Uterus (tissue), 4 donors: ENCODE measurements around the gene RAB19. TPM values are rescaled to one million over a fixed set of nuclear protein-coding genes. Genes with fewer than 3 reads are reported as not detected.

ENCODE experiments used
- DNase-seq, 2 donors: peaks; one replicate each; pipeline ENCODE4 v3.0.0-alpha.2; 2019 to 2020
- H3K27ac ChIP-seq, 2 donors: fragments of 200-600 bp; sonication (generic); 1 replicate in 1 of 2; 2 replicates in 1 of 2; pipeline ENCODE4 v1.5.1; 2016 to 2018
- H3K27me3 ChIP-seq, 2 donors: fragments of 200-600 bp; sonication (generic); one replicate each; pipeline ENCODE4 v1.5.1; 2018 to 2019; ENCODE audit warnings: control low read depth in 1 of 2
- H3K36me3 ChIP-seq, 2 donors: fragments of 200-600 bp; sonication (generic); one replicate each; pipeline ENCODE4 v1.5.1; 2019; ENCODE audit warnings: control low read depth in 1 of 2
- H3K4me1 ChIP-seq, 2 donors: fragments of 200-600 bp; sonication (generic); one replicate each; pipeline ENCODE4 v1.5.1; 2018 to 2019; ENCODE audit warnings: control low read depth in 1 of 2
- H3K4me3 ChIP-seq, 2 donors: fragments of 200-600 bp; sonication (generic); 1 replicate in 1 of 2; 2 replicates in 1 of 2; pipeline ENCODE4 v1.5.1; 2018 to 2019; ENCODE audit warnings: mild to moderate bottlenecking in 1 of 2
- H3K9me3 ChIP-seq, 2 donors: fragments of 200-600 bp; sonication (generic); one replicate each; pipeline ENCODE4 v1.5.1; 2019; ENCODE audit warnings: control low read depth in 1 of 2
- POLR2A ChIP-seq, 2 donors: fragments of 450-650 bp; IDR thresholded peaks; one replicate each; pipeline ENCODE4 v1.6.1; 2016; ENCODE audit warnings: antibody characterized with exemption in 2 of 2, mild to moderate bottlenecking in 1 of 2, moderate library complexity in 1 of 2
- intact Hi-C: fragments of 100-400 bp; cut with DNase I; formaldehyde crosslinking; loops from one replicate; pipeline ENCODE4 v1.15.1; 2023; ENCODE audit warnings: low total_unique reads
- total RNA-seq, 4 donors: library from RNA; depleted of rRNA in 3 of 4; stranded (reverse); fragments of >200 nt in 3 of 4; gene quantifications; one replicate each; pipeline versions ENCODE4 v1.1.0 to v1.2.4, GENCODE V29; 2014 to 2023
- TF ChIP-seq, protein P1 (sequence below), 4 experiments: fragments of 200-600 bp in 2 of 4; fragments of 450-650 bp in 2 of 4; sonication (generic) in 2 of 4; IDR thresholded peaks; one replicate each; pipeline ENCODE4 v1.5.1; 2016 to 2019; ENCODE audit warnings: antibody characterized with exemption in 4 of 4, mild to moderate bottlenecking in 2 of 4, moderate library complexity in 1 of 4
- donor health status: DM: yes; HTN: yes; CAD: no.

RAB19 gene
- total RNA-seq, 4 donors from 2014 or later = not detected

DNA sequence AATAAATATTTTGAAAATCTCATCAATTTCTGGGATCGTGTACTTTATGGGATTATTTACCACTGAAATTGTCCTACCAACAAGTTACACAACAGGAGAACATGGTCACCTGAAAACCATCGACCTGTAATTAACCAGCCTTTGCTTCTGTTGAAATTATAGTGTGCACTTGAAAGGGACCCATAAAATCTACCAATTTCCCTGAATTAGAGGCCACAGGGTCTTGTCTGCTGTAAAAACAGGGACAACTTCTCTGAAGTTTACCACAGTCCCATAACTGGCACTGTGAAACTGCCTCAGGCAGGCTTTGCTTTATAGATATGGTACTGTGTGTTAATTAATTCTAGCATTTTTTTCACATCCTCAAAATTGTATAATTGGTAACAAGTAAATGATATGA, 37.7 kb downstream of the RAB19 start:
- H3K4me1 ChIP-seq = no peaks in the 10 kb centered on the region
- H3K36me3 ChIP-seq = no peaks in the 10 kb centered on the region
- intact Hi-C loops = no loop called here
- H3K4me3 ChIP-seq = no peak overlapping the region
- no peaks in the 10 kb centered on the region for H3K27me3 ChIP-seq
- no peaks in the 10 kb centered on the region for H3K9me3 ChIP-seq
- no peak overlapping the region for H3K27ac ChIP-seq
- TF ChIP-seq POLR2A (IDR thresholded peaks at IDR 0.05) = no peak
- TF ChIP-seq, protein P1, sequence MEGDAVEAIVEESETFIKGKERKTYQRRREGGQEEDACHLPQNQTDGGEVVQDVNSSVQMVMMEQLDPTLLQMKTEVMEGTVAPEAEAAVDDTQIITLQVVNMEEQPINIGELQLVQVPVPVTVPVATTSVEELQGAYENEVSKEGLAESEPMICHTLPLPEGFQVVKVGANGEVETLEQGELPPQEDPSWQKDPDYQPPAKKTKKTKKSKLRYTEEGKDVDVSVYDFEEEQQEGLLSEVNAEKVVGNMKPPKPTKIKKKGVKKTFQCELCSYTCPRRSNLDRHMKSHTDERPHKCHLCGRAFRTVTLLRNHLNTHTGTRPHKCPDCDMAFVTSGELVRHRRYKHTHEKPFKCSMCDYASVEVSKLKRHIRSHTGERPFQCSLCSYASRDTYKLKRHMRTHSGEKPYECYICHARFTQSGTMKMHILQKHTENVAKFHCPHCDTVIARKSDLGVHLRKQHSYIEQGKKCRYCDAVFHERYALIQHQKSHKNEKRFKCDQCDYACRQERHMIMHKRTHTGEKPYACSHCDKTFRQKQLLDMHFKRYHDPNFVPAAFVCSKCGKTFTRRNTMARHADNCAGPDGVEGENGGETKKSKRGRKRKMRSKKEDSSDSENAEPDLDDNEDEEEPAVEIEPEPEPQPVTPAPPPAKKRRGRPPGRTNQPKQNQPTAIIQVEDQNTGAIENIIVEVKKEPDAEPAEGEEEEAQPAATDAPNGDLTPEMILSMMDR (IDR thresholded peaks at IDR 0.05) = no peak
- no peak for DNase-seq

DNA sequence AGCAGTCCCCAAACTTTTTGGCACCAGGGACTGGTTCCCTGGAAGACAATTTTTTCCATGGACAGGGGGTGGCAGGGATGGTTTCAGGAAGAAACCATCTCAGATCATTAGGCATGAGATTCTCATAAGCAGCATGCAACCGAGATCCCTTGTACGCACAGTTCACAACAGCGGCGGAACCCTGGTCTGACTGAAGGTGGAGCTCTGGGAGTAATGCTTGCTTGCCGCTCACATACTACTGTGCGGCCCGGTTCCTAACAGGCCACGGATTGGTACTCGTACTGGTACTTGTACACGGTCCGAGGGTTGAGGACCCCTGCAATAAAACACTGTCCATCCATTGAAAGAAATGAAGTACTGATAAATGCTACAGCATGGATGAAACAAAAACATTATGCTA, 42.6 kb downstream of the RAB19 start:
- Histone ChIP-seq H3K27me3 (no peaks in the 10 kb centered on the region), H3K36me3 (no peaks in the 10 kb centered on the region), H3K4me3 (no peak overlapping the region), H3K4me1 (no peaks in the 10 kb centered on the region), H3K27ac (no peak overlapping the region), H3K9me3 (no peaks in the 10 kb centered on the region)
- intact Hi-C loops = no loop called here
- TF ChIP-seq, protein P1 (IDR thresholded peaks at IDR 0.05) = no peak
- no peak for TF ChIP-seq POLR2A (IDR thresholded peaks at IDR 0.05)
- no peak for DNase-seq

DNA sequence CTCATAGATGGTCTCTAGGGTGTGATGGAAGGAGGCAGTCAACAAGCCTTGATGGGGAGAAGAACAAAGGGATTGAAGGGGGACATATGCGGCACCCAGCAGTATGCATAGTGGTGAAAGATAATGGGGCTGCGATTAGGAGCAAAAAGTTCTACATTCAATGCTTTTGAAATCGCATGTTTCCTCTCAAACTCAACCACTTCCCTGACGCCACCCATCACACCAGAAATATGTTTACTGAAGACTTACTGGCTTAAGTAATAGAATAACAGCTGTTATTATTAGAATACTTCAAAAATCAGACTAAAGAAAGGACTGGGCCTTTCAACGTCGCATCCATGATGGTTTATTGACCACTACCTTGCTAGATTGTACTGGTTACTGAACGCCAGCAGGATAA, 44.0 kb downstream of the RAB19 start:
- Histone ChIP-seq H3K27ac (no peak overlapping the region), H3K9me3 (no peaks in the 10 kb centered on the region), H3K4me1 (no peaks in the 10 kb centered on the region), H3K4me3 (no peak overlapping the region), H3K36me3 (no peaks in the 10 kb centered on the region), H3K27me3 (no peaks in the 10 kb centered on the region)
- DNase-seq = no peak
- intact Hi-C loops = no loop called here
- TF ChIP-seq, protein P1 (IDR thresholded peaks at IDR 0.05) = no peak
- TF ChIP-seq POLR2A (IDR thresholded peaks at IDR 0.05) = no peak

DNA sequence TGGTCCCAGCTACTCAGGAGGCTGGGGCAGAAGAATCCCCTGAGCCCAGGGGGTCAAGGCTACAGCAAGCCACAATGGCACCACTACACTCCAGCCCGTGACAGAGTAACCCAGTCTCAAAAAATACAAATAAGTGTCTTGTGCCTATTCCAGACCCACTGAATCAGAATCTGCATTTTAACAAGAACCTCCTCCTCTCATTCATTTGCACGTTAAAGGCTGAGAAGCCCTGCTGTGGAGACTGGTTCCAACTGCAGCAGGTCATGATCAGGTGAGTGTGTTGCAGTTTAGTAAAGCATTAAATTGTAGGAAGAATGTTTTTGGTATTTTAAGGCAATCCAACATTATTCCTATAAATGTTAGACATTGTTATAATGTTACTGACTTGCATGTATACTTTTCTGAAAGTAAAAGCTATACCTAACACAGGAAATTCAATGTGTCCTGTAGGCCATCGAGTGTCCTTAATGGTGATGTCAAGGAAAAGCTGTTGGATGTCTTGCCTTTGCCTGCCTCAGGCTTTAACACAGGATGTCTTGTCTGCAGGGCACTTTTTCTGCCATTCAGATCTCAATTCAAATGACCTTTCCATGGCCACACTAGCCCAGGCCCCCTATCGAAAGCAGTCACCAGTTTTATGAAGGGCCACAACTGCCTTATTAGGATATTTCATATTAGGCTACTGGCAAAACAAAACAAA, 45.1 kb downstream of the RAB19 start:
- Histone ChIP-seq H3K4me3 (no peak overlapping the region), H3K27me3 (no peaks in the 10 kb centered on the region), H3K36me3 (no peaks in the 10 kb centered on the region), H3K9me3 (no peaks in the 10 kb centered on the region), H3K4me1 (no peaks in the 10 kb centered on the region), H3K27ac (no peak overlapping the region)
- TF ChIP-seq, protein P1 (IDR thresholded peaks at IDR 0.05) = no peak
- no peak for TF ChIP-seq POLR2A (IDR thresholded peaks at IDR 0.05)
- intact Hi-C loops = no loop called here
- no peak for DNase-seq

DNA sequence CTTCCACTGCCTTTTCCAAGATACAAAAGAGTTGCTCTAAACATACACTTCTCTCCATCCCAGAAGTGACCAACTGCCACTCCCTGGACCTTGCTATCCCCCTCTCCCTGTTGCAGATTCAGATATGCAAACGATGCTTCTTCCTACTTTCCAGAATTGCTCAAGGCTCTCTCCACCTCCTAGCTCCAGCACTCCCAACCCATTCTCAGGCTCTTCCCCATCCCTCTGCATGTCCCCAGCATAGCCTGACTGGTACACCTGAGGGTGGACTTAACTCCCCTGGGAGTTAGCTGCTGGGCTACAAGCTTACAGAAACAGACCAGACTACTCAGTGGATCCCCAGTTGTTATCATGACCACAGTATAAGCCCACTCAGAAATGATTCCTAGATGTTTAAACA, 47.9 kb downstream of the RAB19 start:
- no peak for DNase-seq
- Histone ChIP-seq H3K4me1 (no peaks in the 10 kb centered on the region), H3K9me3 (no peaks in the 10 kb centered on the region), H3K36me3 (no peaks in the 10 kb centered on the region), H3K27me3 (no peaks in the 10 kb centered on the region), H3K4me3 (no peak overlapping the region), H3K27ac (no peak overlapping the region)
- TF ChIP-seq, protein P1 (IDR thresholded peaks at IDR 0.05) = no peak
- TF ChIP-seq POLR2A (IDR thresholded peaks at IDR 0.05) = no peak
- intact Hi-C loops = no loop called here
